GM19372 (cell line): ENCODE measurements around the gene RAB40B.

Source experiments
- ATAC-seq: cut with Tn5 transposase; IDR thresholded peaks from one replicate; pipeline ENCODE4 v1.9.1; 2021; ENCODE audit warnings: mild to moderate bottlenecking, low read depth, moderate library complexity; ENCODE audit not compliant: unreplicated experiment

Gene RAB40B

DNA sequence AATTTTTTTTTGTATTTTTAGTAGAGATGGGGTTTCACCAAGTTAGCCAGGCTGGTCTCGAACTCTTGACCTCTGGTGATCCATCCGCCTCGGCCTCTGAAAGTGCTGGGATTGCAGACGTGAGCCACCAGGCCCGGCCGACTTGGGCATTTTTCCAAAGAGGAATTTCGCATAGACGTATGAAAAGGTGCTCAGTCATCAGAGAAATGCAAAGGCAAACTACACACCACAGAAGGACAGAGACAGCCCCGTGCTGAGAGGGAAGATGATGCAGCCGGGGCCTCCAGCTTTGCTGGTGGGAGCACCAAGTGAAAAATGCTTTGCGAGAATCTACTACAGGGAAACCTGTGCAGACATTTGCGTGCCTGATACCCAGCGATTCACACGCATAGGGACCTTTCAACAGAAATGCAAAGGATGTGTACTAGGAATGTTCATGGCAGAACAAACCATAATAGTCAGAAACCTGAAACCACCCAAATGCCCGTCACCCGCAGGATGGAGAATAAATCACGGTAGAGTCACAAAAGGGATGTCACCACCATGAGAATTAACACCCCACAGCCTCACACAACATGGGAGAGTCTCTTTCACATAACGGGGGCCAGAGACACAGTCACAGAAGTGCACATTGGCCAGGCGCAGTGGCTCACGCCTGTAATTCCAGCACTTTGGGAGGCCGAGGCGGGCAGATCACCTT lies 5.2 kb downstream of the RAB40B start:
- ATAC-seq: no peak

- ATAC-seq: no peak
Measured at GRCh38 chr17:82692268-82692667, 6.2 kb downstream of the RAB40B start.

DNA sequence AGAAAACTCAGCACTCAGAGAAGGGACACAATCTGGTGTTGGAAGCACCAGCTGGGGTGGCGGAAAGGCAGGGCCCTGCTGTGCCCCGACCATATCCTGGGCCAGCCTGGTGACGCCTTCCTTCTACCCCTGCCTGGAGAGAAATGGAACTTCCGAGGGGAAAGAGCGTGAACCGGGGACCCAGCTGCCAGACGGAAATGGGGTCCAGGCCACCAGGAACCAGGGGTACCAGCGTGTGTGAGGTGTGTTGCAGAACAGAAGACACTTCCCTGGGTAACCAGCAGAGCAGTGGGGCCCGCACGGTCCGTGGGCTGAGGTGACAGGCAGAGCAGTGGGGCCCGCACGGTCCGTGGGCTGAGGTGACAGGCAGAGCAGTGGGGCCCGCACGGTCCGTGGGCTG lies 6.8 kb downstream of the RAB40B start:
- ATAC-seq: no peak

GRCh38 chr17:82690786-82691489 lies 7.6 kb downstream of the RAB40B start:
- no peak for ATAC-seq

DNA sequence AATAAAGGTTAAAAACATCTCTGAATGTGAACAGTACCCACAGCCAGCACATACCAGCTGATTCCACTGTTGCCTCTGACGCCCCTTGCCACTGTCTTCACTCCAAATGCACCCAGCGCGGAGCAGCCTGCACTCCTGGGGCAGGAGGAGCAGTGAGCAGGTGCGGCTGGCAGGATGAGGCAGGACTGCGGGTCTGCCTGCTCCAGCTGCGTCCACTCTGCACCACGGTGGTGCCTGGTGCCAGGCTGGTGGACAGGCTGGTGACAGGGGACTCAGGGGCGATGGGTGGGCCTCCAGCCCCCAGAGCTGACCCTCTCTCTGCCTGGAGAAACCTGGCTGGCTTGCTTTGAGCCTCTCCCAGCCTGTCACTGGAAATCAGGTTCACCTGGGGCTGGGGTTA lies 9.4 kb downstream of the RAB40B start:
- ATAC-seq: no peak

DNA sequence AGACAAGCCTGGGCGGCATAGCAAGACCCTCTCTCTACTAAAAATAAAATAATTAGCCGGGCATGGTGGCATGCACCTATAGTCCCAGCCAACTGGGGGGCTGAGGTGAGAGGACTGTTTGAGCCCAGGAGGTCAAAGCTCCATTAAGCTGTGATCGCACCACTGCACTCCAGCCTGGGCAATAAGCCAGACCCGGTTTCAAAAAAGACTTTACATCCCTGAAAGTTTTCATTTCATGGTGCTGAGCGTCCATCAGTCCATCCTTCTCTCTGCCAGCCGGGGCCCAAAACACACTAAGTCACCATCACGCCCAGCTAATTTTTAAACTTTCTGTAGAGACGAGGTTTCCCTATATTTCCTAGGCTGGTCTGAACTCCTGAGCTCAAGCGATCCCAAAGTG lies 10.6 kb downstream of the RAB40B start:
- ATAC-seq: no peak

DNA sequence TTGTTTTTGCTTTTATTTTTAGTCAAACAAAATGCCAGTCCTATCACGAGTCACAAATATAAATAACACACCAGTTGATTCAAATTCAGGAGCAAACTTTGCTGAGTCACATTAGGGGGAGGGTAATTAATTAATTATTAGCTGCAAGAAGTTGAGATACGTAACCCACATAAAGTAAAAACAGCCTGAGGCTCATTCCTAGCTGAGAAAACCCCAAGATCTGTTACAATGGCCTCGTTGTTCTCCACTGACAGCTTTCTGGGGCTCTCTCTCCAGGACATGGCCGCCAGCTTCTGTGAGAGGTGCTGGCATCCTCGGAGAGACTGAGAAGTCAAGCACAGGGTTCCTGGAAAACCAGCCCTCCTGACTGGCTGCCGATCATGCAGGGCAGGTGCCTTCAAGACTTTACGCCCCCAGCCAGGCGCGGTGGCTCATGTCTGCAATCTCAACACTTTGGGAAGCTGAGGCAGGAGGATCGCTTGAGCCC lies 11.1 kb downstream of the RAB40B start:
- ATAC-seq: no peak

DNA sequence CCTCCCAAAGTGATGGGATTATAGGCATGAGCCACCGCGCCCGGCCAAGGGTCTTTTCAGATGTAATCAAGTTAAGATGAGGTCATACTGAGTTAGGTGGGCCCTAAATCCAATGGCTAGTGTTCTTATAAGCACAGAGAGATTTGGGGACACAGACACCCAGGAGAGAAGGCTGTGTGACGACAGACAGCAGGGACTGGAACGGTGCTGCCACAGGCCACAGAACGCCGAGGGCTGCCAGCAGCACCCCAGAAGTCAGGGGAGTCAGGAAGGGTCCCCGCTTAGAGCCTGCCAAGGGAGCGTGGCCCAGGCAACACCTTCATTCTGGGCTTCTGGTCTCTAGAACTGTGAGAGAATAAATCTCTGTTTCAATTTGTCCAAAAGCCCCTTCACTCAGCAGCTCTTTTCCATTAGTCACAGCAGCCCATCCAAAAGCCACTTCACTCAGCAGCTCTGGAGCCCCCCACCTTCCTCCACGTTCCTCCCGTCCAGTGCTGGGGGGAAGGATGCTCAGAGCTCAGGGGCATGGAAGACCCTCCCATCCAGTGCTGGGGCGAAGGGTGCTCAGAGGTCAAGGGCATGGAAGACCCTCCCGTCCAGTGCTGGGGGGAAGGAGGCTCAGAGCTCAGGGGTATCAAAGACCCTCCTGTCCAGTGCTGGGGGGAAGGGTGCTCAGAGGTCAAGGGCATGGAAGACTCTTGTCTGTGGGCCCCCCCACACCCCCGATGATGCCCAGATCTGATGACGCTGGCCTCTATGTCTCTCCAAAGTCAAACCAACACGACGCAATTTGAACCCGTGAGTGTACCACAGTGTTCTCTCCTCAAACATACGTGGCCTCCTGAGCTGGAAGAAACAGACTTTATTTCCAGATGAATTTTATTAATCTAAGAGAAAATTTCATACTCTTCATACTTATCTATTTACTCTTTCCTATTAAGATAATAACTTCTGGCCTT lies 11.9 kb downstream of the RAB40B start:
- no peak for ATAC-seq

DNA sequence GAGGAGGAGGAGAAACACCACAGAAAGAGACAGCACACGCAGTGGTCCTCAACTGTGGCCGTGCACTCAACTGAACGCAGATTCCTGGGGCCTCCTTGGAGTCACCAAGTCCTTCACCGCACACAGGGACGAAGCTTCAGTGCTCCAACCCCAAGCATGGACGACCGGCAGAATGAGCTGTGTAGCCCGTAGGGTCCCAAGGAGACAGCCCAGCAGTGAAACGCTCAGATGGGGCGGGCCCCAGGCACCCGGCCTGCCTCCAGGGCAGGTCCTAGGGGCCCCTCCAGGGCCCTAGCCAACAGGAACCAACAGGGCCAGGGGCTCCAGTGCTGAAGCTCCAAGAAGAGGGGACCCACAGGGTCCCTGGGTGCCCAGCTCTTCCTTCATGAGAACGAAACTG lies 13.2 kb downstream of the RAB40B start:
- ATAC-seq: no peak

GRCh38 chr17:82684228-82684841 lies 14.2 kb downstream of the RAB40B start:
- ATAC-seq: no peak

- ATAC-seq: no peak
Measured at GRCh38 chr17:82683534-82683933, 15.0 kb downstream of the RAB40B start.

GRCh38 chr17:82681547-82681946 lies 17.0 kb downstream of the RAB40B start:
- no peak for ATAC-seq

DNA sequence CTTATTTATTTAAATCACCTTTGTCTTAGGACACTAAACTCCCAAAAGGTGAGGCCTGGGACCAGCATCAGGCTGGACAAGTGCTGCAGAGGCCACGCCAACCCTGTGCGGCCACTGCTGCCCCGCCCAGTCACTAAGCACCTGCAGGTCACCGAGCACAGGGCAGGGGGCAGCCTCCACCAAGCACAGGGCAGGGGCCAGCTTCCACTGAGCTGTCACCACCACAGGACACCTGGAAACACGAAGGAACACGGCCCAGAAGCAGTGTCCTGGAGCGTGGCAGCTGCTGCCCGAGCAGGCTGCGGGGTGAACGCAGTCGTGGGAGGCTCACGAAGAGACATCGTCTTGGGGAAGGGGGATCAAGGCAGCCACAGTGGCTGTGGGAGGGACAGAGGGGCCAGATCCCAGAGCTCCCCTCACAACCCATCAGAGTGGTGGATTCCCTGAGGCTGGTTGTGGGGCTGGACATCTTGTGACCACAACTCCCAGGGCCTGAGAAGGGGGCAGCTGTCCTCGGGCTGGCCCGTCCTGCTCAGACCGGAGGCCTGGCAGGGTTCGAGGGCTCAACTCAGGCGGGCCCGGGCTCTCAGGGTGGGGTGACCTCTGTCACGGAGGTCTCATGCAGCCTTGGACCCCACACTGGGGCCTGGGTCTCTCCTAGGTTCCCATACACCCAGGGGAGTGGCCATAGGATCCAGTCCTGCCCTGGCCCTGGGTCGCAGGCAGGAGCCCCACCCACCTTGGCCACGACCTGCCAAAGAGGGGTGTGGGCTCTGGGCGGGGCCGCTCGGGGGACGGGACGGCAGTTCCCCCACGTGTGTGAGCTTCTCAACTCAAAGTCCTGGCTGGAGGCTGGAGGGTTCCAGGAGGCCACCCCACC lies 18.7 kb downstream of the RAB40B start:
- ATAC-seq: no peak

- no peak for ATAC-seq
Measured at GRCh38 chr17:82678265-82678891, 20.1 kb downstream of the RAB40B start.

GRCh38 chr17:82677353-82677925 lies 21.1 kb downstream of the RAB40B start:
- no peak for ATAC-seq

DNA sequence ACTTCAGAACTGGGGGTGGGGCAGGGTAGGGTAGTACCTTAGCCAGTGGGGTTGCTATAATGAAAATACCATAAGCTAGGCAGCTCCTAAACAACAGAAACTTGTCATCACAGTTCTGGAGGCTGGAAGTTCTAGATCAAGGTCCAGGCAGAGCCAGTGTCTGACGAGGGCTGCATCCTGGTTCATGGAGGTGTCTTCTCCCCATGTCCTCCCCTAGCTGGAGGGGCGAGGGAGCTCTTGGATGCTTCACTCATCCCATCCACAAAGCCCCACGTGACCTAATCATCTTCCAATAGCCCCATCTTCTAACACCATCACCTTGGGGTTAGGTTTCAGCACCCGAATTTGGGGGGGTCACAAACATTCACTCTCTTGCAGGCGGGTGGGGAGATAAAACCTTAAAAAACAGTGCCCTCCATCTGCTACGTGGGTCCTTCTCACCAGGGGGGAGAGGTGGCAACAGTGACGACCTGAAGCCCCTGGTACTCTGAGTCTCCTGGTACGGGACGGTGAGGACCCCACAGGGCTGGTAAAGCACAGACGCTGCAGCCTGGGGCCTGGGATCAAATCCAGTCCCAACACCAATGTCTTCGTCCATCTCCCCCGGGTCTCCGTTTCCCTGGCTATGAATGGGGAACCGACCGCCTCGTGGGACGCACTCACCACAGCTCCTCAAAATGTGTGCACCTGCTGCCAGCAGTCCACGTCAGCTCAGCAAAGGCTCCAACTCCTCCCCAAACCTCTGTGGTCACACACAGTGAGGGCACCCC lies 22.8 kb downstream of the RAB40B start:
- no peak for ATAC-seq

- no peak for ATAC-seq
Measured at GRCh38 chr17:82674656-82675475, 23.6 kb downstream of the RAB40B start.
